Measurements from ENCODE around the gene MMS19.

DNA sequence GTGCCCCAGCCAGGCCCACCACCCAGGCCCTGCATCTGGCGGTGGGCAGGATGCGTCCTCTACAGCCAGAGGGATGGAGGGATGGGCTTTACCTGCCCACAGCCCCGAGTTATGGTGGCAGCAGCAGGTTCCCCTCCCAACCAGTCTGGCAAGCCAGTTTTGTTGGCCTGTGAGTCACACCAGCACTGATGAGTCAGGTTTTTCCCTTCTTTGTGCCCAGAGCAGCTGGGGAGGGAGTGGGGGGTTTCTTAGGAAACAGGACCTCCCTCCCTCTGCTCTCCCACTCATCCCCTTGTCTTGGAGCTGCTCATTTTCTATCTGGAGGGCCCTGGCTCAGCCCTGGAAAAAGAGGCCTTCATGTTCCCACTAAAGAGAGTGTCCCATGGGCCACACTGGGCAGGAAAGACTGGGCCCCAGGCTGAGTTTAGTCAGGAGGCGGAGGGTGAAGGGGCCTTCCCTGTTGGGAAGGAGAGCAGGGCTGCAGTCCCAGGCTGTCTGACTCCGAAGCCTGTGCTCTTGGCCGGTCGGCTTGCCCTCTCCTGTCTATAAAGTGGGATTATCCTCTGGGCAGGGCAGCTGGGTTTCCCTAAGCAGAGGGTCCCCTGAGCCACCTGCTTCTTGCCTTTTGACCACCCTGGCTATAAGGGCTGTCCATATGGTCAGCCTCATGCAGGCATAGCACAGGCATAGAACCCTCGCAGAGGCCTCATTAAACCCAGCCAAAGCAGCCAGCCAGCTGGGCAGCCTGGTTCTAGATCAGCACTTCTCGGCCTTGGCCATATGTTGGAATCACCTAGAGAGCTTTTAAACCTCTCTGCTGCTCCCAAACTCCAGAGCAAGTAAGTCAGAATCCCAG lies 44.2 kb upstream of the MMS19 start:
- TF ChIP-seq, protein P1, sequence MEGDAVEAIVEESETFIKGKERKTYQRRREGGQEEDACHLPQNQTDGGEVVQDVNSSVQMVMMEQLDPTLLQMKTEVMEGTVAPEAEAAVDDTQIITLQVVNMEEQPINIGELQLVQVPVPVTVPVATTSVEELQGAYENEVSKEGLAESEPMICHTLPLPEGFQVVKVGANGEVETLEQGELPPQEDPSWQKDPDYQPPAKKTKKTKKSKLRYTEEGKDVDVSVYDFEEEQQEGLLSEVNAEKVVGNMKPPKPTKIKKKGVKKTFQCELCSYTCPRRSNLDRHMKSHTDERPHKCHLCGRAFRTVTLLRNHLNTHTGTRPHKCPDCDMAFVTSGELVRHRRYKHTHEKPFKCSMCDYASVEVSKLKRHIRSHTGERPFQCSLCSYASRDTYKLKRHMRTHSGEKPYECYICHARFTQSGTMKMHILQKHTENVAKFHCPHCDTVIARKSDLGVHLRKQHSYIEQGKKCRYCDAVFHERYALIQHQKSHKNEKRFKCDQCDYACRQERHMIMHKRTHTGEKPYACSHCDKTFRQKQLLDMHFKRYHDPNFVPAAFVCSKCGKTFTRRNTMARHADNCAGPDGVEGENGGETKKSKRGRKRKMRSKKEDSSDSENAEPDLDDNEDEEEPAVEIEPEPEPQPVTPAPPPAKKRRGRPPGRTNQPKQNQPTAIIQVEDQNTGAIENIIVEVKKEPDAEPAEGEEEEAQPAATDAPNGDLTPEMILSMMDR (IDR thresholded peaks at IDR 0.05 in 4 of 5, conservative IDR thresholded peaks at IDR 0.05 in 1 of 5), result no peak
- TF ChIP-seq POLR2A (IDR thresholded peaks at IDR 0.05), result no peak
